Stimulated activated CD4-positive, alpha-beta T cell treated with anti-CD3 and anti-CD28 coated beads, Interleukin-1b, Interleukin-23, amount 100 ng/mL, for 4 hours (primary cell): ENCODE results near the gene PLEKHG3.
"Not testable (repeated sequence)": the region's sequence is repeated elsewhere in the genome, so short reads cannot be mapped to it uniquely, and the experiment has no call there.

Experiments
- DNase-seq, 2 donors: peaks; one replicate each; pipeline ENCODE4 v3.0.0-alpha.2; 2020; ENCODE audit warnings: low read depth in 2 of 2

PLEKHG3 gene

GRCh38 chr14:64704143-64704742, at the start of gene PLEKHG3:
Gene PLEKHG3, plus strand, starts transcription at chr14:64704424. Its CDS starts 23,208 bp downstream, at chr14:64727632.
- no peak for DNase-seq

DNA sequence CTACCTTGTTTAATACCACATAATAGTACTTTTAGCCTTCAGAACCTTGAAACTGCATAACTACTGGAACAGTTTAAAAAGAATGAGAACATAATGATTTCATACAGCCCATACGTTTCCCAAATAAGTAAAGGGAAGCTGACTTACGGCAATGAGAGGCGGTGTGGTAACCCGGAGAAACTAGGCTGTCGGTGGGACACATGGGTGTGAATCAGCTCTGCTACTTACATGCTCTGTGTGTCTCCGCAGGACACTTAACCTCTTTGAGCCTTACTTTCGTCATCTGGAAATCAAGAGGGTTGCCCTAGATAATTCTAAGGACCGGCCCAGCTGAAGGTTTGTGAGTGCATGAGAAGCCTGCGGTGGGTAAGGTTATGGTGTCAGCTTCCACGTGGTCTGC, 49.3 kb upstream of the PLEKHG3 start:
- no peak for DNase-seq

GRCh38 chr14:64656986-64657385, 47.2 kb upstream of the PLEKHG3 start:
- DNase-seq = no peak

GRCh38 chr14:64658201-64658600, 46.0 kb upstream of the PLEKHG3 start:
- DNase-seq = no peak

- not testable (repeated sequence) for DNase-seq
These were observed 45.4 kb upstream of the PLEKHG3 start for GRCh38 chr14:64658700-64659264.

- DNase-seq = no peak
These were observed 44.9 kb upstream of the PLEKHG3 start for GRCh38 chr14:64659366-64659765.

GRCh38 chr14:64663174-64663573, 41.0 kb upstream of the PLEKHG3 start:
- no peak for DNase-seq

DNA sequence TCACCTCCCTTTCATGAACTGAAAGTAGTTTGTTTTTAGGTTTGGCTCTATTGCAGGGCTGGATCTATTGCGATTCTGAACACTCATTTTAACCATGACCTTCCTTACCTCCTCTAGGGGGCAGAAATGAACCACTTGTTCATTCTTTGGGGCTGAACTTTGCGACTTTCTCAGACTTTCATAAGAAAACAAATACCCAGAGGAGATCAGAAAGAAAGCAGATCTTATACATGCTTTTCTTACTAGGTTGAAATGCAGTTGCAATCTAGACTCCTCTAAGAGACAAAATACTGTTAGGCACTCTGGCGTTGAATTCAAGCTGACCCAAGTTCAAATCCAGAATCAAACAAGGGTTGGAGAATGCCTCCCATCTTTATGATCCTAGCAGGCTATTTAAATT, 32.6 kb upstream of the PLEKHG3 start:
- DNase-seq = no peak

- no peak for DNase-seq
These were observed 30.9 kb upstream of the PLEKHG3 start for GRCh38 chr14:64673316-64673715.

DNA sequence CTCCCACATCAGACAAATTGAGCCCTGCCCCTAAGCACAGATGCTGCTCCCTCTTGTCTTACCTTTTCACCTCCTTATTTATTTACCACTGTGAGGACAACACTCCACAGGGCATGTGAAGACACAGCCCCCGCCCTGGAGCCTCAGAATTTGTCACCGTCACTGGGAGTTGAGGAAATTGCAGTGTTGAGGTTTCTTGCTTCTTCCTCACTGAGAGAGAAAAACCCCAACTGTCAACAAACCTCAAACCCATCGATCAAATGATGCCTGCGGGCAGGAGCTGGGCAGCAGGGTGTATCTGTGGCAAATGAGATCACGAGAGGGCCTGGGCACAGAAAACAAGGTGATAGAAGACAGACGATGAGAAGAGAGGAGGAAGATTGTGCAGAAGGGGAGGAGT, 30.5 kb upstream of the PLEKHG3 start:
- DNase-seq = no peak

GRCh38 chr14:64674829-64675228, 29.4 kb upstream of the PLEKHG3 start:
- DNase-seq = no peak

DNA sequence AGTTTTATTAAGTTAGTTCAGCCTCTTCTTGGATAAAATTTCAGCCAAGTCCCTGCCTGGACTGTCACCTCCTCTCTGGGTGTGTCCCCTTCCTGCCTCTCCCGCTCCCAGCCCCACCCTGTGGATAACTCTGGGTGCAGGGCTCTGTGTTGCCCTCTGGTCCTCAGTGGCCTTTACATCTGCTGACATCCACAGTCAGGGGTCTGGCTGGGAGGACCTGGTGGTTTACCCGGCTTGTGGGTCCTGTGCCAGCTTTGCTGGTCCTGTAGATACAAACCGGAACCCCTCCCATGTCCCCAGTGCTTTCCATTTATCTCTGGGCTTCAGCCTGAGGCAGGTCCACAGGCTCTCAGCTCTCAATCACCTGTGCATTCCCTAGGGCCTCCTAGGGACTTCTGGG, 28.9 kb upstream of the PLEKHG3 start:
- no peak for DNase-seq

- no peak for DNase-seq
These were observed 27.7 kb upstream of the PLEKHG3 start for GRCh38 chr14:64676410-64677008.

- no peak for DNase-seq
These were observed 24.1 kb upstream of the PLEKHG3 start for GRCh38 chr14:64680013-64680713.

GRCh38 chr14:64680714-64681065, 23.5 kb upstream of the PLEKHG3 start:
- DNase-seq = no peak

DNA sequence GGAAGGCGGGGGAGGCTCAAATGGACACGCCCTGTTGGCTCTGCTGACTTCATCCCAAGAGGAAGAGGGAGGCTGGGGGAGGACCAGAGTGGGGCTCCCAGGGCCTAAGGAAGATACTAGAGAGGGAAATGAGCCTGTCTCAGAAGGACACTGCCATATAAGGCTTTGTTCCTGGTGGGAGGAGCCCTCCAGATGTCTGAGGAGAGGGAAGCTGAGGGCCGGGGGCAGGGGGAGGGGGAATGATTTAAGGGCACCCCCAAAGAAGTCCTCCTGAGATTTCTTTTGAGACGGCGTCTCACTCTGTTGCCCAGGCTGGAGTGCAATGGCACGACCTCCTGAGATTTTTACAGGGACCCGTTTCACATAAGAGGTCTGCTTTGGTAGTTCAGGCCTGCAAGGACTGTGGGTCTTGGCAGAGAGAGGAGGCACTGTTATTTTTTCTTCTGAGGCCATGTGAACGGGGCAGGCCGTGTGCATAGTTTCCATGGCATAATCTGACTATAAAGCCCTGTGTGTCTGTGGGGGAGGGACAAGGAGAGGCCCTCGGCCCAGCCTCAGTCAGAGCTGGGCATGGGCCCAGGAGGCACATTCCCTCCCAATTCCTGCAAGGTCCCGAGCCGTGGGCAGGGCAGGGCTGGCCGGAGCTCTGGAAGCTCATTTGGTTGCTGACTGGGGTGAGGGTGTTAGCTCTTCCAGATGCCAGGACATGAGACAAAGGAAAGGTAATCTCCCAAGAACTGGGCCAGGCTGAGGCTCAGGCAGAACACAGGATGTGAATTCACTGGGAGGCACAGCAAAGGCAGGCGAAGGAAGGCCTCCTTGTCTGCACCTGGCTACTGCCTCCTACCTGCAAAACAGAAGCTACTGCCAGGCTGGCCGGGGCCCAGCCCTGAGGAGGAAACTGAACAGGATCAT, 22.2 kb upstream of the PLEKHG3 start:
- DNase-seq = no peak

- no peak for DNase-seq
These were observed 21.4 kb upstream of the PLEKHG3 start for GRCh38 chr14:64682843-64683242.

DNA sequence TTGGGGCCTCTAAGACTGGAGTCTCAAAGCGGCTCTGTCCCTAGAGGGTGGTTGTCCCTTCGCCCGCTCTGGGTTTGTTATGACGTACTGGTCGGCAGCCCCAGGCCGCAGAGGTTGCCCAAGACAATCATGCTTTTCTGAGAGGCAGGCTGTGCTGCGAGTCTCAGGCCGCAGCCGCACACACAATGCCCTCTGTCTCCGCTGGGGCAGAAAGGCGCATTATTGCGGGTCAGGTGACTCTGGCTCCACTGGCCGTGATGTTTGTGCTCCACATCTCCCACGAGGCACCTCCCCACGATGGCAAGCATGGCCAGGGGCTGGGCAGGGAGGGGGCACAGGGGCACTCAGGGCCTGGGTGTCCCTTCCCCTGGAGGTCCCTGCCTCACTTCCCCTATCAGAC, 21.0 kb upstream of the PLEKHG3 start:
- no peak for DNase-seq

DNA sequence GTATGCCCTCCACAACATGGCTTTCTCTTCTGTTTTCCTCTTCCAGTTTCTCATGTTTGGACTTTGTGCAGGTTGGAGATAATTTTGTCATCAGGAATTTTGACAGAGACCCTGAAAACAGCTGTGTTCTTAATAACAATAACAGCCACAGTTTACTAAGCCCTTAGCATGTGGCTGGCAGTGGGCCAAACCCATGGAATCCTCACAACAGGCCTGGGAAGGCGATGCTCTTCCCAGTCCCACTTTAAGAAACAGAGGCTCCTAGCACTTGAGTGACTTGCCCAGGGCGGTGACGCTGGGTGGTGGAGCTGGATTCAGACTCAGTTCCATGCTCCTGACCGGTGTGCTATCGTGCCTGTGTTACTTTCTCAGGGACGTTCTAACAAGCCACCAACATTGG, 20.1 kb upstream of the PLEKHG3 start:
- no peak for DNase-seq

DNA sequence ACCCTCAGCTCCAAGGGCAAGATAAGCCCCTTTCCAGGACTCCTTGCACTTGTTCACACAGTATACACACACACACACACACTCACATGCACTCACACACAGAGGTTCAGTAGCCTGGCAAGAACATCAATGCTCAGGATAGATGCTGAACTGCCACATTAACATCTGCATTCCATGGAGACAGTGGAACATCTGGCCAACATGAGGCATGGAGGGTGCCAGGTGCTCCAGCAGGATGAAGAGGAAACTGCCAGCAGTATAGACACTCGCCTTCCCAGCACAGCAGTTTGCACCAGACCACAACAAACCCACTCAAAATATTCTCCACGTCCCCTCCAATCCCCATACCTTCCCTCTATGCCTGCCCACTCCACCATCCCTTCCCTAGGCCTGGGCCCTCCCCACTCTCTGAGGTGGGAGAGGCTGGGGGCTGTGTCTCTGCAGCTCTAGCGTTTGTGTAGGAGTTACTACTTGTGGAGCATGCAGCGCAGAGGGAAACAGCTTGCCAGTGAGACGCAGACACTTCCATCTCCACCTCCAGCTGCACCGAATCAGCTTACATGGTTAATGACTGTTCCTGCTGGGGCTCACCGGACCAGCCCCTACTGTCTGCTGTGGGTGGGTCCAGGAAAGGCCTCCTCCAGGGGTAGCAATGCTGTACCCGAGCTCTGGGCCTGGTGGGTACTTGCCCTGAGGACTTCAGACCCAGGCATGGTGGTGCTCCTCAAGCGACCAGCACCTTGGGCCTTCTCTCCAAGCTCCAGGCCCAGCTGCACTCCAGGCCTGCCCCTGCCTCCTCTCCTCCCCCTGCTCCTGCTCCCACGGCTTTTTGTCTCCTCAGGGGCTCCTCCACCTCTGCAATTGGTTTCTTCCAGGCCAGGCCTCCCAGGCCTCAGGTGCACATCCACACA, 18.6 kb upstream of the PLEKHG3 start:
- DNase-seq = no peak

DNA sequence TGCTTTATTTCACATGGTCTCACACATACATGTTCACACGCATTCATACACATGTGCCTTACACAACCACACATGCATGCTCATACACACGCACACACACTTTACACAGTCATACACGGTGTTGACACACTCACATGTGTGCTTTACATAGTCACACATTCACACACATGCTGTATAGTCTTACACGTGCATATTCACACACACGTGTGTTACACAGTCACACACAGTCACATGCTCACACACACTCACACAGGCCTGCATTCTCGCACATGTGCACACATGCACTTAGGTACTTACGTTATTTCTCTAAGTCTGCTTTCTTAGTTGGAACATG, 18.0 kb upstream of the PLEKHG3 start:
- DNase-seq = no peak
